ENCODE data around the gene RAPGEF1.

Gene RAPGEF1

GRCh38 chr9:131707733-131708157, 32.1 kb downstream of the RAPGEF1 start:
- no peak for DNase-seq (ENCODE audit: low spot score)

- DNase-seq (ENCODE audit: low spot score), result no peak
Observed at GRCh38 chr9:131707050-131707449, 32.8 kb downstream of the RAPGEF1 start.

DNA sequence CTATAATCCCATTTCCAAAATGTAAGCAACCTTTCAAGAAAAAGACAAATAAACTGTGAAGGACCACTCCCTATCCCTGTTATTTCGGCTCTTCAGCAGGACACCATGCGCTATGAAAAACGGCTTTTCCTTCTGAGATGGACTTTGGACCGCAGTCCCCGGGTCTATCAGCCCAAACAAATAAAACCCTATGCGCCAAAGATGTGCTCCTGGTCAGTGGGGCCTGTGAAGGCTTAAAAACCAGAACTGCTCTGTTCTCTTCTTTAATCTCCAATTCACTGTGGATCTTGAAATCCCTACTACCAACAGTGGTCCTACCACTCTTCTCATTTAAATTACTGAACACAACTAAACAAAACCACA, 33.3 kb downstream of the RAPGEF1 start:
- DNase-seq (ENCODE audit: low spot score), result no peak

DNA sequence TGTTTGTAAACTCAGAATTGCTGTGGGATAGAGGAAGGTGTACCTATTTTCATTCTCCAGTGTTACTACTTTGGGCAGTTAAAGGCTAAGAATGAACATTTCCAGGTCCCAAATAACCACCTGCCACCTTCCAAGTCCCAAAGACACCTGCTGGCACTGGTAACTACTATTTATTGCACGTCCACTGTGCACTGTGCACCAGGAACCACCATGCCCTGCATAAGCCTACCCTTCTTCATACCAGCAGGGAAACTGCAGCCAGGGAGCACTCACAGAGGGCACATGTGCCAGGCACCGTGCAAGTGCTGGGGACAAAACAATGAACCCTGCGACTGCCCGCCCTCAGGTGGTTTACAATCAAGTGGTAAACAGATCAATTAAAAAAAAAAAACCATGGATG, 34.9 kb downstream of the RAPGEF1 start:
- no peak for DNase-seq (ENCODE audit: low spot score)

- no peak for DNase-seq (ENCODE audit: low spot score)
Observed at GRCh38 chr9:131704141-131704983, 35.5 kb downstream of the RAPGEF1 start.

DNA sequence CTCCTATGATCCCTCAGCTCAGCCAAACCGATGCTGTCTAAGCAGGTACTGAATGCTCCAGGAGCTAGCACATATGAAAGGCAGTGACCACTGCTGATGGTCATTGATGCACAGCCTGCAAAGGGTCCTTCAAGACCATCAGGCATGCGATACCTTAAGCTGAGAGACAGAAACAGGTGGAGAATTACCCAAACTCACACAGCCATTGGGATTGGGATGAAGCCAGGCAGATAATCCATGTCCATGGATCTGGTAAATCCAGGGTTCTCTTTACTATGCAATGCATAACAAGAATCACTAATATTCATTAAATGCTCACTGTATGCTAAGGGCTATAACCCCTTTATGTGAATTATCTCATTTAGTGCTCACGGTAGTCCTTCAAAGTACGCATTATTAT, 36.2 kb downstream of the RAPGEF1 start:
- DNase-seq (ENCODE audit: low spot score), result no peak

- DNase-seq (ENCODE audit: low spot score), result no peak
Observed at GRCh38 chr9:131702911-131703310, 37.0 kb downstream of the RAPGEF1 start.

DNA sequence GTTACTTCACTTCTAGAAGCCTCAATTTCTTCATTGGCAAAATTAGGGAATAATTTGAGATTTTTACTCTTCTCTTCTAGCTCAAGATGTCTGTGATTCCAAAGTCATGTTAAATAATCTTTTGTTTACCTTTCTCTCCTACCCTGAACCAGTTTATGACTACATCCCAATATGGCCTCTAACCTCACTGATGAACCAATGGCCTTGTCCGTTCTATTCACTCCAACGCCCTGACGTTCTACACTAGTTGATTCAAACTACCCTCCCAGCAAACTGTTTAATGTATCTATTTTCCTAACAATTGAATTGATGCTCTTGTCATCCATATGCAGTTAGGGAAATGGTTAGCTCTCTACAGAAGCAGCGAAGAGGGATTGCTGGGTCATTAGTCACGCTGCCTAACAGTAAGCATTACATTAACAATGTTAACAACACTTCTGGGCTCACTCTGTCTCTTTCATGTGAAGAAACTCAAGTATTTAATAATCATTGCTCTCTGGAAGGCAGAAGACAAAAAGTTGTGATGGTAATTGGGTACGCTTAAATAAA, 38.0 kb downstream of the RAPGEF1 start:
- no peak for DNase-seq (ENCODE audit: low spot score)

DNA sequence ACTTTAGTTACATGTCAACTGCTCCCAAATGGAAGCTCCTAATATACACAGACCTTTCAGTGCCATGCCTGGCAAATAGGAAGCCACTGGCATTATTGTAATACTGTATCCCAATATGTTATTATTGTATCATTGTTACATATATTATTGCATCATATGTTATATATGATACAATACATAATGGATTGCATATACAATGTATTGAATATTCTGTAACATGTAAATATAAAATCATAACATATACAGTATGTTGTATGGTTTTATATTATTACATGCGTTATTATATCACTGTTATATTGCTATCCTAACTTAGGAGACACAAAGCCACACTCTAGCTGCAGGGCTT, 38.5 kb downstream of the RAPGEF1 start:
- DNase-seq (ENCODE audit: low spot score), result no peak

GRCh38 chr9:131700765-131701435, 39.0 kb downstream of the RAPGEF1 start:
- no peak for DNase-seq (ENCODE audit: low spot score)

DNA sequence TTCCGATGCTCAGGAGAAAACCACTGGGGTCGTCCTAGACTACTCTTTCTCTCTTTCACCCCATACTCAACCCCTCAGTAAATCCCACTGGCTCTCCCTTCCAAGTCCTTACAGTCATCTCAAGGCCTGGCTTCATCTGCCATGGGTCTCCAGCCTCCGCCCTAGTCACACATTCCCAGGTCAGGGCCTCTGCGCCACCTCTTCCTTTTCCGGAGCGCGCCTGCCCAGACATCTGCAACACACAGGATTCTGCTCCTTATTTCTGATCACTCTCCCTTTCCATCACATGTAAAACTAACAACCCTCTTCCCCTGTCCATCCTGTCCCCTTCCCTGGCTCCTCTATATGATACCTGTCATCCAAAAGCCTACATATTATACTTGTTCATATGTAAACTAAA, 39.8 kb downstream of the RAPGEF1 start:
- no peak for DNase-seq (ENCODE audit: low spot score)

- no peak for DNase-seq (ENCODE audit: low spot score)
Observed at GRCh38 chr9:131698618-131698985, 41.3 kb downstream of the RAPGEF1 start.

DNA sequence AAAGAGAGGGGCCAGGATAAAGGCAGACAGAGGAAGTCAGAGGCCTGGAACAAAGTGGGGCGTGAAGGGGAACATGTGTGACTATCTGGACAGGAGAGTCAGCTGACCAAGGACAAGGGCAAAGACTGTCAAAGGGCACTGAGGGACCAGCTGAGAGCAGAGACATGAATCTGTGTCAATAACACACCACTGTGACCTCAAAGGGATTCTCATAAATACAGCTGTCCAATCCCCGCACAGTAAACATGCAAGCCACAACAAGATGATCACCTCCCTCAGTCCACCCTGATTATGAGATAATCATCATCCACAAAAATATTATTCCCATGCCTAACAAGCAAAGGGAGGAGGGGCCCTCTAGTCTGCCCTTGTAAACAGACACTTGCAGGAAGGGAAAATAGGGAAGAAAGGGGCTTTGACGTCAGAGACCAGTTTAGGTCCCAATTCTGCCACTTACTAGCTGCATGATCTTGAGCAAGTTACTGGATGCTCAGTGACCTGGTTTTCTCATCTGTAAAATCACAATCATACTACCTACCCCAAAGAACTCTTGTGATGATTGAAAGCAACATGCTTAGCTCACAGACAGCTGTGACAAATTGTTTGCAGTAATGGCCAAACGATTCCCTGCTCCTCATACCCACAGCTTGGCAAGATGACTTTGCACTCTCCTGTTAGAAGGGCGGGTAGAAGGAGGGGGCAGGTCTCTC, 41.8 kb downstream of the RAPGEF1 start:
- DNase-seq (ENCODE audit: low spot score), result no peak

DNA sequence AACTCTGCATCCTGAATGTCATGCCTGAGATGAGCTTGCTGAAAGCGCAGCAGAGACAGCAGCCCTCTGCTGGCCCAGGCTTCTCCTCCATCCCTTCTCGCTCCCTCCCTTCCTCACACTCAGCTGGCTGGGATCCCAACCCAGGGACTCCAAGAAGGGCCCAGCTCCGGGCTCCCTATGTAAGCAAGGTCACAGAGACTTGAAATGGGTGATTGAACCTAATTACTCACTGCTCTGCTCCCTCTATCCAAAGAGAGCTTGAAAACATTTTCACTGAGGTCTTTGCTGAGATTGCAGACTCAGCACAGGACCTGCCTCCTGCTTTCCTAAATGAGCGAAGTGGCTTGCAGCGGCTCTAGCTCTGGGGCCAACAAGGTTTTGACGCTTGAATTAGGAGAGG, 42.8 kb downstream of the RAPGEF1 start:
- DNase-seq (ENCODE audit: low spot score), result peak; percentile 42

DNA sequence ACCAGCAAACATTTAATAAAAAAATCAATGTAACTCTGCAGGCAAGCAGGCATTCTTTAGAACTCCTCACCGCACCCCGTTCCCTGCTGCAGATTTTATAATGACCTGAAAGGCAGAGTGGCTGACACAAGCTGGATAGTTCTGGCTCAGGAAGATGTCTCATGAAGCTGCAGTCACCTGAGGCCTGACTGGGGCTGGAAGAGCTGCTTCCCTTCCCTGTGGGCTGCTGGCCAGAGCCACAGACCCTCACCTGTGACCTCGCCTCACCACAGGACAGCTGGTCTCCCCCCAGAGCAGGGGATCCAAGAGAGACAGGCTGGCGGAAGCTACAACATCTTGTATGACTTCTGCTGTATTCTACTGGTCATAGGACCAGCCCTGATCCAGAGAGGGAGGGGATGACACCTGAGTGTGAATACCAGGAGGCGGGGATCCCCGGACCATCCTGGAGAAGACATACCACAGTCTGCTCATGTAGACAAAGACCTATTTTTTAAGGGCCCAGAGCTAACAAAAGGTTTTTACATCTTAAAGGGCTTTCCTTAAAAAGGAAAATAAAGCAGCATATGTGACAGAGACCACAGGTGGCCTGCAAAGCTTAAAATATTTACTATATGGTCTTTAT, 43.9 kb downstream of the RAPGEF1 start:
- DNase-seq (ENCODE audit: low spot score), result no peak

GRCh38 chr9:131695366-131695765, 44.5 kb downstream of the RAPGEF1 start:
- DNase-seq (ENCODE audit: low spot score), result no peak

GRCh38 chr9:131693651-131694597, 46.0 kb downstream of the RAPGEF1 start:
- no peak for DNase-seq (ENCODE audit: low spot score)

DNA sequence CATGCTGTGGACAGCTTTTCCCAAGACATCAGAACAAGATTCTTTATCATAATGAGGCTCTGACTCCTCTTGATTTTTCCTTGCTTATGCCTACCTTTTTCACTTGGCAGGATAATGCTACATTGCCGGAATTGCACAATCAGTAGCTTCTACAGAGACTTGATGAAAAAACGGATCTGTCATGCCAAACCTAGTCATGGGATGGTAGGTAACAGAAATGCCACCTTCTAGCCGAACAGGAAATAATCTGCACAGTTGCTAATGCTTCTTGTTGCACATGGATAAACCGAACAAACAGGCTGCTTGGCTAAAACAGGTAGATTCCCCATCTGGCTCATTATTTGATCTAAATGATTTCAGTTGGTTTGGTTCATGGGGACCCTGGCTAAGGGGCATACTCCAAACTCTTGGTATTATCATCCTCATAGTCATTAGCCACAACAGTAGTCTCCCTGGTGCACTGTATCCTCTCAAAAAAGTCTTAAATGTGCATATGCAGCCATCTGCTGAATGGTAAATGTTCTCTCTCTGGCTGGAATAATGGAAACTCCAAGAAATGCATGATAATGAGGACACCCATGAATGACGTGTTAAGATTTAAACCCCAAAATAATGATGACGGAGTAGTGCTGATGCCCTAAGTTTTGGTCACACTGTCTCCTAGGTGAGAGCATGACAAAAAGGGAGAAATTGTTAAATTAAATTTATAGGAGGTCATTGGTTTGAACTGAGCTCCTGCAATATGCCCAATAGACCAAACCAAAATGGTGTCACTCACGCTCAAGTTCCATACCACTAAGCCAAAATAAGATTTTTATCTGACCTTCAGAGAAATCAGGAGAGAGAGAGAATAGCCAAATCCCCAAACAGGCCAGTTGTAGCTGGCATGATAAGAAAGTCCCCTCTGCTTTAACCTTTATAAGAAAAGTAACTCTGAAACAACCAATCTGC, 47.0 kb downstream of the RAPGEF1 start:
- no peak for DNase-seq (ENCODE audit: low spot score)

- DNase-seq (ENCODE audit: low spot score), result no peak
Observed at GRCh38 chr9:131691969-131692611, 47.8 kb downstream of the RAPGEF1 start.

Measured in SK-N-DZ (cell line).